HG03432 (cell line): ENCODE results near the gene MYO15A.

Experiments
- ATAC-seq: cut with Tn5 transposase; IDR thresholded peaks from one replicate; pipeline ENCODE4 v1.9.1; 2021; ENCODE audit warnings: mild to moderate bottlenecking, moderate library complexity; ENCODE audit not compliant: unreplicated experiment

Gene MYO15A

DNA sequence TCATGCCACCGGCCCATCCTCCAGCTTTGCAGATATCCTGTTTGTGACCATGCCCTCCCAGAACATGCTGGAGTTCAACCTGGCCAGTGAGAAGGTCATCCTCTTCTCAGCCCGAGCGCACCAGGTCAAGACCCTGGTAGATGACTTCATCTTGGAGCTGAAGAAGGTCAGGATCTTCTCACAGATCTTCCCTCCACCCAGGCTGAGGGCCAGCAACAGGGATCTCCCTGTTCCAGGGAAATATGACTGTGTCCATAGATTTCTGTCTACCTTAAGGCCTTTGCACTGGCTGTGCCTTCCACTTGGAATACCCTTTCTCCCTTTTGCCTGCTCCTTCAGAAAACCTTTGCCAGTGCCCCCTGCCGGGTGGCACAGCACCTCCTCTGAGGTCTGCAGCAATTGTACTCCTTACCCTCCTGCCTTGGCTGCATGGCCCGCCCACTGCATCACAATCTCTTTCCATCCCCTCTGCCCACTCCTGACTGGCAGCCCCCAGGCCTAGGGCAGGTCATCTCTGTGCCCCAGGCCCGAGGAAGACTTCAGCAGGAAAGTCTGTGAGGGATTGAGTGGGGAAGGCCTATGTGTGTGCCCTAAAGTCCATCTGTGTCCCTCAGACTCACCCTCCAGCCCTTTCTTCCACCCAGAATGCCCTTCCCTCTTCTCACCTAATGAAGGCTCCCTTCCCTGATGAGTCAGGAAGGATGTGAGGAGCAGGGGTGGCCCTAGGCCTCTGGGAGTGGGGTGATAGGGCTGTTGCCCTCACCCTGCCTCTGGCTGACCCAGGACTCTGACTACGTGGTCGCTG lies 47.8 kb downstream of the MYO15A start:
- no peak for ATAC-seq

- no peak for ATAC-seq
These were observed 48.4 kb downstream of the MYO15A start for GRCh38 chr17:18156976-18157280.

DNA sequence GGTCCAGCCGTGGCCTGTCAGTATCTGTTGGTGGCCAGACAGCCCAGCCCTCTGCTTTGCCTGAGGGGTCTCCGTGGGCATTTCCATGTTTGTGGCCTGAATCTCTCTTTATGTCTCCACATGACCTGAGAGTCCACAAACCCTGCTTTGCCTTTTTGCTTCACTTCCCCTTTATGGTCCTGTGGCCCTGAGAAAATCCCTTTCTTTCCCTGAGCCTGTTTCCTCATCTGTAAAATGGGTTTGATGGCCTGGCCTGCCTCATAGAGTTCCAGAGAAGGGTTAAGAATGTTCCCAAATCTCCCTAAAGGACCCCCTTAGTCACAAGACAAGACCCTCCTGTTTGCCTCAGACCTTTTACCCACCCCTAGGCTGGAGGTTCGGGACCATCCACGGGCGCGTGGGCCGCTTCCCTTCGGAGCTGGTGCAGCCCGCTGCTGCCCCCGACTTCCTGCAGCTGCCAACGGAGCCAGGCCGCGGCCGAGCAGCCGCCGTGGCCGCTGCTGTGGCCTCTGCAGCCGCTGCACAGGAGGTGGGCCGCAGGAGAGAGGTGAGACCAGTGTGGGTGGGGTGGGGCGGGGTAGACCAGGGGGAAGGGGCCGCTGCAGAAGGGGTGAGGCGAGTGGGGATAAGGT lies 48.9 kb downstream of the MYO15A start:
- no peak for ATAC-seq

DNA sequence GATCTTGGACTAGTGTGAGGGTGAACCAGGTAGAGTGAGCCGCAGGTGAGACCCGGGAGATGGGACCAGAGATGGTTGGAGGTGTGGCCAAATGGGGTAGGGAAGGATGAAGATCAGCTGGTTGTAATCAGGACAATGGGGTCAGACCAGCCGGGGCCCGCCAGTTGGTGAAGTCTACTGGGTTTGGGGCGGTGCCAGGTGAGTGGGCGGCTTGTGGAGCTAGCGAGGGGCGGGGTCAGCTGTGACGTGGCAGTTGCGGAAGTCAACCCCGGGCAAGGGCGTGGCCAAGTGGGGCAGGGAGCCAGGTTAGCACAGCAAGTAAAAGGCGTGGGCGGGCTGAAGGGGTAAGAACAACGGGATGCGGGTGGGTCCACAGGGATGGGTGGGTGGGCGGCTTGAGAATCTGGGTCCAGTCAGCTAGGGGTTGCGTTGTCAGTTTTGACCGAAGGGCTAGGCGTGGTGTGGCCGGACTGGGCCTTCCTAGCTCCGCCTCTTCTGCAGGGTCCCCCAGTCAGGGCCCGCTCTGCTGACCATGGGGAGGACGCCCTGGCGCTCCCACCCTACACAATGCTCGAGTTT lies 49.6 kb downstream of the MYO15A start:
- peak; percentile 56 for ATAC-seq

DNA sequence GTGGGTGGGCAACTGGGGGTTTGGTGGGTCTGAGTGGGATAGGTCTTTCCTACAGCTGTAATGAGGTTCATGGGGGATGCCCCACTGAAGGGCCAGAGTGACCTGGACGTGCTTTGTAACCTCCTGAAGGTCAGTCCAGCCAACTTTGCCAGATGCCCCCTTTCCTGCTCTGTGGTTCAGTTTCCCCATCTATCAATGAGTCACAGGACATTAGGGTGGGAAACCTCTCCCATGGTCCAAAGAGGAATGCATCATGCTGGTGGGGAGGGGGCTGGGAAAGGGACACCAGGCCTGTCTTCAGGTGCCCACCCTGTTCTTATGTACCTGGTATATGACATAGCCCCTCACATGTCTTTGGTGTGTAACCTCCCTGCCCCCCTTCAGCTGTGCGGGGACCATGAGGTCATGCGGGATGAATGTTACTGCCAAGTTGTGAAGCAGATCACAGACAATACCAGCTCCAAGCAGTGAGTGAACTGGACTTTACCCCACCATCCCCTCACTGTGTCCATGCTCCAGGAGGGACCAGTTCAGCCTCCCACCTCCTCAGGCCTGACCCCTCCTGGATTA lies 51.1 kb downstream of the MYO15A start:
- no peak for ATAC-seq

DNA sequence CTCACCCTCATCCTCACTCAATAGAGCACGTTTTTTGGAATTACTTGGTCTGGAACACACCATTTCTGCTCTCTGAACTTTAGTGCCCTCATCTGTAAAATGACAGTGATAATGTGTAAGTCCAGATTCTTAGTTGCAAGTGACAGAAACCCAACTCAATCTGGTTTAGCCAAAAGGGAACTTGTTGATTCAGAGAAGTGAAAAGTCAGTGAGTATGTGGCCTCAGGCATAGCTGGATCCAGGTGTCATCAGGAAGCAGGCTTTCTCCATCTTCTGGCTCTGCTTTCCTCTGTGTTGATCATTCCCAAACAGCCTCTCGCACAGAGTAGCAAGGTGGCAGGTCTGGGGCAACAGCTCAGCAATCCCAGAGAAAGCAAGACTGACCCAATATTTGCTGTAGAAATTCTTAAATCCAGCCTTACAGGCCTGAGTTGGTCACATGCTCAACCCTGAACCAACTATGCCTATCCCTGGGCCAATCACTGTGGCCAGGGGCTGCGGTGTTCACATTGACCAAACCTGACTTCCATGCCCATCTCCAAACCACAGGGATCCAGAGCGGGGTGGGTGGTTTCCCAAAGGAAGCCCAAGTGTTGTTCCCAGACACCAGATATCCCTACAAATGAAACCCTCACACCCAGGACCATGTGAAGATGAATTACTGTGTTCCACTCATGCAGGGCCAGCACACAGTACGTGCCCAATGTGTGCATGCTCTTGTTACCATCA lies 51.7 kb downstream of the MYO15A start:
- ATAC-seq = no peak

GRCh38 chr17:18161207-18162145 lies 52.9 kb downstream of the MYO15A start:
- ATAC-seq = peak; percentile 55

- no peak for ATAC-seq
These were observed 55.0 kb downstream of the MYO15A start for GRCh38 chr17:18163547-18163946.

DNA sequence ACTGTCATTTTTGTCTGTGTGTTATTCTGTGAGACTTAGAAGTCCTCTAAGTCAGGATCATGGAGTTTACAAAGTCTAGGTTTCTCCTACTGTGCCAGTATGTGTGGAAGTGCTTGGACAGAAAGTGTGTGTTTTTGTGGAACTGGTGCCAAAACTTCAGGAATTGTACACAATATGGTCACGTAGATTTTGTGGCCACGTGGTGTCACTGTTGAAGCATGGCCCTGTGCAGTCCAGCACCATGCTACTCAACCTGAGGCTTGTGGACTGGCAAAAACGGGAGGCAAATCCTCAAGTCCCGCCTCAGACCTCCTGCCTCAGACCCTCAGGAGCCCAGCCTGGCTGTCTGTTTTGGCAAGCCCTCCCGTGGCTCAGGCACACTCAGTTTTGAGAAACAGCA lies 58.3 kb downstream of the MYO15A start:
- no peak for ATAC-seq

- no peak for ATAC-seq
These were observed 58.9 kb downstream of the MYO15A start for GRCh38 chr17:18167421-18167820.

DNA sequence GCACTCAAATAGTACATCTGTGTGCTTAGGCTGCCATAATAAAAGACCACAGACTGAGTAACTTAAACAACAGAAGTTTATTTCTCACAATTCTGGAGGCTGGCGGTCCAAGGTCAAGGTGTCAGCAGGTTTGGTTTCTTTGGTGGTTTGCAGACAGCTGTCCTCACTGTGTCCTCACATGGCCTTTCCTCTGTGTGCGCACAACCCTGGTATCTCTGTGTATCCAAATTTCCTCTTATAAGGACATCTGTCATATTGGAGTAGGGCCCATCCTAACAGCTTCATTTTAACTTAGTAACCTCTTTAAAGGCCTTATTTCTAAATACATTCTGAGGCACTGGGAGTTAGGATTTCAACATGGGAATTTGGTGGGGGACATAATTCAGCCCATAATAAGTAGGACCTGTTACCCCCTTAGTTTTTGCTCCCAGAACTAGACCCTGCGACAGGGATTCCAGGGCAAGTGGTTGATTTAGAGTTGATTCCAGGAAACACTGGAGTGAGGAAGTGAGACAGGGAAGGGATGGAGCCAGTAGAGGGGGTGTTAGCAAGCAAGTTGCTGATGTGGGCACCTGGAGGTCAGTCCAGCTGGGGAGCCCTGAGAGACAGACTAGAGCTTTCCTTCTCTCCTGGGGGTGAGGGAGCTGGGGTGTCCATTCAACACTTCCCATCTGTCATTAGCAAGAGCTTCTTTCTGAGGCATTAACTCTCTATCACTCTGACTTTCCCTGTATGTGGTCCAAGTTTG lies 64.1 kb downstream of the MYO15A start:
- ATAC-seq = no peak

GRCh38 chr17:18173740-18174139 lies 65.2 kb downstream of the MYO15A start:
- ATAC-seq = no peak

DNA sequence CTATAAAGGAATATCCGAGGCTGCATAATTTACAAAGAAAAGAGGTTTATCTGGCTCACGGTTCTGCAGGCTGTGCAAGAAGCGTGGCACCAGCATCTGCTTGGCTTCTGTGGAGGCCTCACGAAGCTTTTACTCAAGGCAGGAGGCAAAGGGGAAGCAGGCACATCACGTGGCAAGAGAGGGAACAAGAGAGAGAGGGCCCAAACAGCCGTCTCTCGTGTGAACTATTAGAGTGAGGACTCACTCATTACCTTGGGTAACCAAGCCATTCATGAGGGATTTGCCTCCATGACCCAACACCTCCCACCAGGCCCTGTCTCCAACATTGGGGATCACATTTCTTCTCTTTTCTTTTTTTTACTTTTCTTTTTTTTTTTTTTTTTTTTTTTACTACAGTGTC lies 67.6 kb downstream of the MYO15A start:
- ATAC-seq = no peak

DNA sequence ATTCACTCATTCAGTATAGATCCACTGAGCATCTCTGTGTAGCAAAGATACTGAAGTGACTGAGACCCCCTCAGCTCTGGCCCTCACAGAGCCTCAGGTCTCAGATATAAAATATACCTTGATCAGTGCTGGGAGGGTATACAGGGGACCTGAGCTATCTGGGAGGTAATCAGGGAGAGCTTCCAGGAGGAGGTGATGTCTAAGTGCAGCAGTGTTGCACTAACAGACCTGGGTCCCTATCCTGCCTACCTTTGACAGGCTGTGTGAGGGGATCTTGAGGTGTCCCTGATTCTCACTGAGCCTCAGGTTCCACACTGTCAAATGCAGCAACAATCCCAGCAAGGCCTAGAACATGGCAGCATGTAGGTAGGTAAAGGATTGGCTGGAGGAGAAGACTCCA lies 68.6 kb downstream of the MYO15A start:
- ATAC-seq = no peak

GRCh38 chr17:18177722-18178121 lies 69.2 kb downstream of the MYO15A start:
- no peak for ATAC-seq

GRCh38 chr17:18179196-18179595 lies 70.6 kb downstream of the MYO15A start:
- ATAC-seq = no peak

GRCh38 chr17:18179804-18180203 lies 71.2 kb downstream of the MYO15A start:
- no peak for ATAC-seq

GRCh38 chr17:18181358-18181757 lies 72.8 kb downstream of the MYO15A start:
- ATAC-seq = no peak

DNA sequence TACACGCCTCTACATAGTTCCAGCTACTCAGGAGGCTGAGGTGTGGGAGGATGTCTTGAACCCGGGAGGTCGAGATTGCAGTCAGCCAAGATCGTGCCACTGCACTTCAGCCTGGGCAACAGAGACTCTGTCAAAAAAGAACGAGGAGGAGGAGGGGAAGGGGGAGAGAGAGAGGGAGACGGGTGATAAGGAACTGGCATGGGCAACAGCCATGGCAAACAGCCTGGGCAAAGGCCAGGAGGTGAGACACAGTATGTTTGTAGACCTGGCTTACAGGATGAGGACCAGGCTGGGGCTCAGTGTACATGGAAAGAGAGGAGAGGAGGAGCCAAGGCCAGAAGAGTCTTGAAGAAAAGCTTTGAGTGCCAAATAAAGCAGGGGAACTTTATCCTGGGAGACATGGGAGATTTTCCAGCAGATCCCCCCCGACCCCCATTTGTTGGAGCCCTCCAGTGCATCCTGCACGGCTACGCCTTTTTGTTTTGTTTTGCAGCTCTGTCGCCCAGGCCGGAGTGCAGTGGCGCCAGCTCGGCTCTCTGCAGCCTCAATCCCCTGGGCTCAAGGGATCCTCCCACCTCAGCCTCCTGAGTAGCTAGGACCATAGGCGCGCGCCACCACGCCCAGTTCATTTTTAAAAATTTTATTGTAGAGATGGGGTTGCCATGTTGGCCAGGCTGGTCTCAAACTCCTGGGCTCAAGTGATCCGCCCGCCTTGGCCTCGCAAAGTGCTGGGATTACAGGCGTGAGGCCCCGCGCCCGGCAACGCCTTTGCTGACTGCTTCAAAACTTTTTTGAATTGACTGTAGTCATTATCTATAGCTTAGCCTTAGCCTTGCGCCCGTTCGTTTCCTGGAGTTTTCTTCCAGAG lies 73.8 kb downstream of the MYO15A start:
- ATAC-seq = no peak
